ENCODE results near the gene TET1. TPM values are rescaled to one million over a fixed set of nuclear protein-coding genes. Genes with fewer than 3 reads are reported as not detected.

Gene TET1
- total and polyA plus RNA-seq, 9 of the 15 experiments (the other 6 are each of a cell fraction or from before 2014, with no cell fraction given): 2.6 to 21.3 (median 11.6) TPM

- no TSS peak for BruUV-seq (replicated peaks)
- Histone ChIP-seq H3K79me2 (ENCODE audit: control insufficient read depth, insufficient read depth, low read length) (peaks cover 31% of the 10 kb centered on the region), H3K9me3 (replicated peaks; ENCODE audit: control insufficient read depth, insufficient read depth, low read depth, low read length) (no peaks in the 10 kb centered on the region), H3K4me3 (peak overlapping the region; percentile 30), H3K4me1 (replicated peaks in 1 of 2; ENCODE audit: control insufficient read depth in 2 of 2, insufficient read depth in 2 of 2, low read length in 2 of 2) (peaks cover 18 to 26% of the 10 kb centered on the region in 2 experiments), H3K36me3 (ENCODE audit: control insufficient read depth, insufficient read depth, low read length) (peaks cover 49% of the 10 kb centered on the region; the same call in 2 of the 3 replicates), H4K20me1 (replicated peaks; ENCODE audit: control insufficient read depth, insufficient read depth, low read length) (0 out of 2 replicates have a peak, but pooled peaks cover 4% of the 10 kb centered on the region), H2AFZ (ENCODE audit: low read depth, low read length) (peak overlapping the region; percentile 67), H3K27ac (ENCODE audit: extremely low read depth, low read depth, low read length) (peak overlapping the region; percentile 71; the same call in 2 of the 3 replicates), H3K27me3 (ENCODE audit: control insufficient read depth in 2 of 2, insufficient read depth in 2 of 2, low read length in 2 of 2) (no peaks in the 10 kb centered on the region), H3K9ac (ENCODE audit: insufficient read depth in 1 of 2, low read depth in 2 of 2, low read length in 2 of 2) (peak overlapping the region; percentile 44 to 85), H3K4me2 (ENCODE audit: insufficient read depth, low read length) (peak overlapping the region; percentile 83), H3K9me1 (ENCODE audit: control insufficient read depth, insufficient read depth, low read length) (peaks cover 5% of the 10 kb centered on the region)
- in situ Hi-C loops (cut with MboI): no loop called here
- peak; percentile 85 for FAIRE-seq
- WGBS (ENCODE audit: insufficient coverage, low coverage, missing lambda C conversion rate): 9% methylated on average over 17 of the region's 17 CpGs
- CTCF ChIA-PET (ENCODE audit: low intra/inter-chr PET ratio): no interaction called here
- peak; percentile 58 to 74 (median 66) for DNase-seq (ENCODE audit: extremely low read depth in 1 of 4, low spot score in 3 of 4)
- intact Hi-C loops (cut with micrococcal nuclease): loop anchor here (1.0 kb wide), 1 partner anchor 40 kb away; the partner anchor contains the start of gene TET1
- ATAC-seq: peak; percentile 93
- POLR2A ChIA-PET: interaction anchor here (0.6 to 4.0 kb wide), 6 partner anchors 11 to 715 kb away, joined by 3 to 25 read pairs (median 4); partner anchors contain the start of gene TET1
- TF ChIP-seq UBTF (IDR thresholded peaks at IDR 0.05; ENCODE audit: borderline replicate concordance in 1 of 2, low read depth in 2 of 2, low read length in 2 of 2) (0 out of 4 replicates have a peak, but pooled peaks of 1 of the 2 experiments have one; percentile 28), ZNF717 (CRISPR knock-in tag; IDR thresholded peaks at IDR 0.05) (no peak), TBP (optimal IDR thresholded peaks at IDR 0.05; ENCODE audit: low read depth, low read length) (peak; percentile 40), ID3 (CRISPR knock-in tag; IDR thresholded peaks at IDR 0.05) (no peak), ID3 (tag; IDR thresholded peaks at IDR 0.05) (0 out of 2 replicates have a peak, but pooled peaks have one; percentile 30), MTA3 (IDR thresholded peaks at IDR 0.05; ENCODE audit: borderline replicate concordance) (peak; percentile 63; the same call in 1 of the 2 replicates), MLLT1 (IDR thresholded peaks at IDR 0.05) (peak in 1 of 2 experiments; percentile 79; a peak in 2 of 4 replicates), HCFC1 (IDR thresholded peaks at IDR 0.05; ENCODE audit: low read depth, low read length) (peak; percentile 39; the same call in 1 of the 2 replicates), ZSCAN29 (IDR thresholded peaks at IDR 0.05) (peak; percentile 11; the same call in 1 of the 2 replicates), BCOR (IDR thresholded peaks at IDR 0.05) (peak; percentile 39; the same call in 1 of the 2 replicates), SIN3A (IDR thresholded peaks at IDR 0.05; ENCODE audit: borderline replicate concordance in 2 of 2, control insufficient read depth in 1 of 2, low read depth in 2 of 2, low read length in 2 of 2) (peak in 1 of 2 experiments; percentile 44; a peak in 1 of 4 replicates), SLC30A9 (CRISPR knock-in tag; IDR thresholded peaks at IDR 0.05) (no peak), JUND (IDR thresholded peaks at IDR 0.05; ENCODE audit: borderline replicate concordance, low read depth, low read length) (0 out of 2 replicates have a peak, but pooled peaks have one; percentile 9), JUND (tag; IDR thresholded peaks at IDR 0.05; ENCODE audit: borderline replicate concordance, low read depth, low read length) (no peak; the same call in 2 of the 3 replicates), POLR2AphosphoS2 (IDR thresholded peaks at IDR 0.05; ENCODE audit: low read length) (no peak), SP2 (IDR thresholded peaks at IDR 0.05; ENCODE audit: extremely low read depth, low read depth, low read length, poor library complexity, severe bottlenecking) (no peak), ZFP30 (CRISPR knock-in tag; IDR thresholded peaks at IDR 0.05; ENCODE audit: borderline replicate concordance) (no peak)
Measured at GRCh38 chr10:68600041-68600778, 40.1 kb downstream of the TET1 start.

All from K562 (cell line).